ENCODE measurements around the gene SLIT2. TPM values are rescaled to one million over a fixed set of nuclear protein-coding genes. Genes with fewer than 3 reads are reported as not detected.
A peak's percentile ranks its signal among the peaks of the same experiment; 100 is the strongest.

Gene SLIT2
- total RNA-seq, 3 donors from 2014 or later = 1.2 to 37.3 (median 4.2) TPM

DNA sequence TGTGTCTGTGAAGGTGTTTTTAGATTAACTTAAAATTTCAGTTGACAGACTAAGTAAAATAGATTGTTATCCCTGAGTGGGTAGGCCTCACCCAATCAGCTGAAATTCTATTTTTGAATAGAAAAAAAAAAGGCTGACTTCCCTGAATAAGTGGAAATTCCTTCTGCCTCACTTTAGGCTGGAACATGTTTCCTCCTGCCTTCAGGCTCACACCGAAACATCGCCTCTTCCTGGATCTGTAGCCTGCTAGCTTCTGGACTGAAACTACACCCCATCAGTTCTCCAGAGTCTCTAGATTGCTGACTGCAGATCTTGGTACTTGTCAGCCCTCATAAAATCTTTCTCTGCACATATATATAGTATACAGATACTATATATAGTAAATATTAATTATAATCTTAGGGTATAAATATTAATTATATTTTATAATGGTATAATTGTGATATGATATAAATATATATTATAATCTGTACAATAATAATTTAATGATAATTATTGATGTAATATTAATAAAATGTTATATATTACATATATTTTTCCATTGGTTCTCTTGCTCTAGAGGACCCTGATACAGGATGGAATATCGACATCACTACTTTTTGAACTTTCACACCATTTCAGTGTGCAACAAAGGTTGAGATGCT, 13.7 kb upstream of the SLIT2 start:
- no peak overlapping the region for H3K4me3 ChIP-seq
- TF ChIP-seq, protein P1, sequence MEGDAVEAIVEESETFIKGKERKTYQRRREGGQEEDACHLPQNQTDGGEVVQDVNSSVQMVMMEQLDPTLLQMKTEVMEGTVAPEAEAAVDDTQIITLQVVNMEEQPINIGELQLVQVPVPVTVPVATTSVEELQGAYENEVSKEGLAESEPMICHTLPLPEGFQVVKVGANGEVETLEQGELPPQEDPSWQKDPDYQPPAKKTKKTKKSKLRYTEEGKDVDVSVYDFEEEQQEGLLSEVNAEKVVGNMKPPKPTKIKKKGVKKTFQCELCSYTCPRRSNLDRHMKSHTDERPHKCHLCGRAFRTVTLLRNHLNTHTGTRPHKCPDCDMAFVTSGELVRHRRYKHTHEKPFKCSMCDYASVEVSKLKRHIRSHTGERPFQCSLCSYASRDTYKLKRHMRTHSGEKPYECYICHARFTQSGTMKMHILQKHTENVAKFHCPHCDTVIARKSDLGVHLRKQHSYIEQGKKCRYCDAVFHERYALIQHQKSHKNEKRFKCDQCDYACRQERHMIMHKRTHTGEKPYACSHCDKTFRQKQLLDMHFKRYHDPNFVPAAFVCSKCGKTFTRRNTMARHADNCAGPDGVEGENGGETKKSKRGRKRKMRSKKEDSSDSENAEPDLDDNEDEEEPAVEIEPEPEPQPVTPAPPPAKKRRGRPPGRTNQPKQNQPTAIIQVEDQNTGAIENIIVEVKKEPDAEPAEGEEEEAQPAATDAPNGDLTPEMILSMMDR (IDR thresholded peaks at IDR 0.05) = no peak
- no peaks in the 10 kb centered on the region for H3K4me1 ChIP-seq (ENCODE audit: low read depth)
- DNase-seq = no peak
- ATAC-seq = no peak
- H3K9me3 ChIP-seq = no peaks in the 10 kb centered on the region
- no peaks in the 10 kb centered on the region for H3K36me3 ChIP-seq (ENCODE audit: low read depth)
- intact Hi-C loops (cut with DNase I, micrococcal nuclease) = no loop called here

DNA sequence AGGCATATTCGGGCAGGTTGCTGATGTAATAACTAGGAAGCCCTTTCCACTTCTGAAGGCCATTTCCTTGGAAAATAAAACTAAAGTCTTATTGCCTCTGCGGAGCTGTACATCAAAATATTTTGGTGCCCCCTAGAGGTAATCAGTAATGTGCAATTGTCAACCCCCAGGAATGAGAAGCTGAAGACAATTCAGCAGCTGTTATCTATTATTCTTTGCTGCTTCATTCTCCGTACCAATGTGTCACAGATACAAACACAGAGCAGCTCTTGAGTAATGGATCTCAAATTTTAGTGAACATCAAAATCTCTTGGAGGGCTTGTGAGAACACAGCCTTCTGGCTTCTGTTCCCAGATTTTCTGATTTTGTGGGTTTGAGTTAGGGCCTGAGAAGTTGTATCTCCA, 3.5 kb upstream of the SLIT2 start:
- H3K9me3 ChIP-seq = no peaks in the 10 kb centered on the region
- TF ChIP-seq, protein P1 (IDR thresholded peaks at IDR 0.05) = peak; percentile 33
- DNase-seq = no peak
- intact Hi-C loops (cut with DNase I, micrococcal nuclease) = no loop called here
- peak; percentile 34 for ATAC-seq
- H3K4me3 ChIP-seq = no peak overlapping the region
- H3K36me3 ChIP-seq (ENCODE audit: low read depth) = no peaks in the 10 kb centered on the region
- peaks cover 16% of the 10 kb centered on the region for H3K4me1 ChIP-seq (ENCODE audit: low read depth)

DNA sequence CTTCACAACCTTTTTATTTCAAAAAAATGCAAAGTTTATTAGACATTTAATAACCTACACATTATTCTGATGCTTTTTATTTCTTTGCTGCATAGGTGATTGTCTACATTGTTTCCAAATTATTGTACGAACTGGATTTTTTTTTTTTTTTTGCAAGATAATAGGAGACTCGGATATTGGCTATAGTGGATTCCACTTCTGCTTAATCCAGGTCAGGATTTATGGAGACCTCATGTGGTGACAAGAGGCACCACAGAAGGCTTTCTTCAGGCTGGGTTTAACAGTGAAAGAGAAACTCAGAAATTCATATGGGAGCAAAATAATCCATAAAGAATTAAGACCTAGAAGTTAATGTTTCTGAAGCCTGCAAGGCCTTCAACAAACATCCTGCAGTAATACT, 2.4 kb upstream of the SLIT2 start:
- Histone ChIP-seq H3K9me3 (no peaks in the 10 kb centered on the region), H3K36me3 (ENCODE audit: low read depth) (no peaks in the 10 kb centered on the region), H3K4me3 (no peak overlapping the region), H3K4me1 (ENCODE audit: low read depth) (peaks cover 20% of the 10 kb centered on the region)
- intact Hi-C loops (cut with DNase I, micrococcal nuclease) = no loop called here
- TF ChIP-seq, protein P1 (IDR thresholded peaks at IDR 0.05) = no peak
- ATAC-seq (no peak), DNase-seq (no peak)

DNA sequence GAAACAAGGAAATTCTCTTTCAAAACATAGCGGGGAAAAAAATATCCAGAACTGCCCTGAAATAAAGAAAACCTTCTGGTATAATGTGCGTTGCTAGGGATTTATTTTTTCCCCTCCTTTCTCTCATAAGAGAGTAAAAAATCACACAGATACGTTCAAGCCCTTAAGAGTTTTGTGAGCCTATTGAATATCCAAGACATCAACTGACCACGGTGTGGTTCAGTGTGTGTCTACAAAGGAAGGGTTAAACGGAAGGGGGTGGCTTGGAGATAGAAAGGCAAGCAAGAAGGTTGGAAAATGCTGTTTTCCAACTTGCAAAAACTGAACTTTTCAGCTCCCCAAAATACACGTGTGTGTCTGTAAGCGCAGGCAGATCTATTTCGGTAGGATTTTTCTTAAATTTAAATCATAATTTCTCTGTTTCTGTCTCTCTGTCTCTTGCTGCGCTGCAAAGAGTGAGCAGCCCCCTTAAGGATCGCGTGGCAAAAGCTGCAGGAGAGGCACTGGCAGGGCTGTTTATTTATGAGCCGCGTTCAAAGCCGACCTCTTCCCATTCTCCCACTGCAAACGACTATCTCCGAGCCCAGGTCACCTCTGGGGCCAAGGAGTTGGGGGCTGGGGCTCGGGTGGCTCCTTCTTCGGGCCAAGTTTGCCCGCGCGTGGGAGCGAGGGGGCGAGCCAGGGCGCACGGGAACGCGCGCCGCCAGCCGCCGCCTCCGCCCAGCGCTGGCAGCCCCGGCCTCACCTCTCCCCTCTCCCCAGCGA, 492 bp upstream of the SLIT2 start:
- intact Hi-C loops (cut with DNase I, micrococcal nuclease) = no loop called here
- H3K4me1 ChIP-seq (ENCODE audit: low read depth) = peaks cover 20% of the 10 kb centered on the region
- ATAC-seq (no peak), DNase-seq (no peak)
- no peaks in the 10 kb centered on the region for H3K36me3 ChIP-seq (ENCODE audit: low read depth)
- H3K4me3 ChIP-seq = no peak overlapping the region
- no peaks in the 10 kb centered on the region for H3K9me3 ChIP-seq
- TF ChIP-seq, protein P1 (IDR thresholded peaks at IDR 0.05) = no peak

DNA sequence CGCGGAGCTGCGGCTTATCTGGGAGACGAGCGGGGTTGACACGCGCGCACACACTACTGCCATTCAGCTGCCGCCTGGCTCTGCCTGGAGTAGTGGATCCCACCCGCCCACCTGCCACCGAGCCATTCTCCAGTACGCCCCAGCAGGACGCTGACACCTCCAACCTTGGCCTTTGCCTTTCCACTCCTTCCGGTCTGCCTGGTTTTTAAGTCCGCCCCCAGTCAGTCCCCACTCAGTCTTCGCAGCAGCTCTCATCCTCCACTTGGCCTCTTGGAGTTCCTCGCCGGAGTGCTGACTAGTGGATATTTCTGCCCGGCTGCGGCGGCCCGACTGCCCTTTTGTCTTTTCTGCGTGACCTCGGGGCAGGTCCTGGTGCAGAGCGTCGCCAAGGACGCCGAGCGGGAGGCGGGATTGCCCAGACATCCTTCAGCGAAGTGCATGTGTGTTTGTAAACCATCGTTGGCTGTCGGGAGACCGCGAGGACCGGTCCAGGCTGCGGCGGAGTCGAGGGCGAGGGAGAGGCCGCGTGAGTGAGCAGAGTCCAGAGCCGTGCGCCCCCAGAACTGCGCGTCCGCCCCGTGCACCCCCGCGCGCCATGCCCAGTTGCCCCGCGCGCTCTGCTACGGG, 1.1 kb downstream of the SLIT2 start:
- intact Hi-C loops (cut with DNase I, micrococcal nuclease) = no loop called here
- H3K36me3 ChIP-seq (ENCODE audit: low read depth) = no peaks in the 10 kb centered on the region
- H3K4me3 ChIP-seq = no peak overlapping the region
- DNase-seq (peak in 2 of 3 donors; percentile 34 to 50), ATAC-seq (peak; percentile 8)
- TF ChIP-seq, protein P1 (IDR thresholded peaks at IDR 0.05) = no peak
- peaks cover 20% of the 10 kb centered on the region for H3K4me1 ChIP-seq (ENCODE audit: low read depth)
- H3K9me3 ChIP-seq = no peaks in the 10 kb centered on the region

Measured in mucosa of descending colon (tissue), 3 donors.